Measurements from ENCODE around the gene BLTP3A.
A peak's percentile ranks its signal among the peaks of the same experiment; 100 is the strongest.
"Not testable (repeated sequence)": the region's sequence is repeated elsewhere in the genome, so short reads cannot be mapped to it uniquely, and the experiment has no call there.

BLTP3A gene

GRCh38 chr6:34791701-34792604, at the start of gene BLTP3A:
Gene BLTP3A, plus strand, starts transcription at chr6:34792083. Its CDS starts 168 bp downstream, at chr6:34792251.
- DNase-seq (ENCODE audit: low read depth, low spot score) = no peak
- no peaks in the 10 kb centered on the region for H3K27me3 ChIP-seq (ENCODE audit: insufficient read depth, insufficient read length)
- H3K4me3 ChIP-seq (ENCODE audit: insufficient read length, low read depth) = peak within 1 kb of the TSS; percentile 79
- no peaks in the 10 kb centered on the region for H3K36me3 ChIP-seq (ENCODE audit: insufficient read depth, insufficient read length, low read length)
- no peak for TF ChIP-seq YY1 (IDR thresholded peaks at IDR 0.05; ENCODE audit: insufficient read depth, insufficient read length)
- TF ChIP-seq ZNF274 (IDR thresholded peaks at IDR 0.05; ENCODE audit: low read depth, low read length) = no peak
- no peak for TF ChIP-seq SUZ12 (IDR thresholded peaks at IDR 0.05; ENCODE audit: extremely low read depth, insufficient read depth, insufficient read length)
- H3K9ac ChIP-seq (ENCODE audit: insufficient read length, low read depth) = peak within 1 kb of the TSS; percentile 87
- no peaks in the 10 kb centered on the region for H3K4me1 ChIP-seq (ENCODE audit: insufficient read depth, insufficient read length)
- no peaks in the 10 kb centered on the region for H3K9me3 ChIP-seq (ENCODE audit: insufficient read depth, low read length)

- H3K9me3 ChIP-seq (ENCODE audit: insufficient read depth, low read length) = no peaks in the 10 kb centered on the region
- no peaks in the 10 kb centered on the region for H3K36me3 ChIP-seq (ENCODE audit: insufficient read depth, insufficient read length, low read length)
- H3K4me1 ChIP-seq (ENCODE audit: insufficient read depth, insufficient read length) = no peaks in the 10 kb centered on the region
- no peaks in the 10 kb centered on the region for H3K27me3 ChIP-seq (ENCODE audit: insufficient read depth, insufficient read length)
- DNase-seq (ENCODE audit: low read depth, low spot score) = no peak
- TF ChIP-seq YY1 (IDR thresholded peaks at IDR 0.05; ENCODE audit: insufficient read depth, insufficient read length) = no peak
- TF ChIP-seq ZNF274 (IDR thresholded peaks at IDR 0.05; ENCODE audit: low read depth, low read length) = no peak
- no peak for TF ChIP-seq SUZ12 (IDR thresholded peaks at IDR 0.05; ENCODE audit: extremely low read depth, insufficient read depth, insufficient read length)
- no peak overlapping the region for H3K4me3 ChIP-seq (ENCODE audit: insufficient read length, low read depth)
- H3K9ac ChIP-seq (ENCODE audit: insufficient read length, low read depth) = no peak overlapping the region
These were observed 49.8 kb upstream of the BLTP3A start for GRCh38 chr6:34742094-34742493.

GRCh38 chr6:34743625-34744293, 48.1 kb upstream of the BLTP3A start:
- no peak overlapping the region for H3K9ac ChIP-seq (ENCODE audit: insufficient read length, low read depth)
- H3K36me3 ChIP-seq (ENCODE audit: insufficient read depth, insufficient read length, low read length) = no peaks in the 10 kb centered on the region
- no peak for DNase-seq (ENCODE audit: low read depth, low spot score)
- TF ChIP-seq SUZ12 (IDR thresholded peaks at IDR 0.05; ENCODE audit: extremely low read depth, insufficient read depth, insufficient read length) (no peak), YY1 (IDR thresholded peaks at IDR 0.05; ENCODE audit: insufficient read depth, insufficient read length) (no peak), ZNF274 (IDR thresholded peaks at IDR 0.05; ENCODE audit: low read depth, low read length) (no peak)
- H3K27me3 ChIP-seq (ENCODE audit: insufficient read depth, insufficient read length) = no peaks in the 10 kb centered on the region
- no peak overlapping the region for H3K4me3 ChIP-seq (ENCODE audit: insufficient read length, low read depth)
- no peaks in the 10 kb centered on the region for H3K4me1 ChIP-seq (ENCODE audit: insufficient read depth, insufficient read length)
- H3K9me3 ChIP-seq (ENCODE audit: insufficient read depth, low read length) = no peaks in the 10 kb centered on the region

GRCh38 chr6:34744294-34744647, 47.6 kb upstream of the BLTP3A start:
- not testable (repeated sequence) for H3K9ac ChIP-seq (ENCODE audit: insufficient read length, low read depth); H3K9me3 ChIP-seq (ENCODE audit: insufficient read depth, low read length); H3K36me3 ChIP-seq (ENCODE audit: insufficient read depth, insufficient read length, low read length); H3K4me3 ChIP-seq (ENCODE audit: insufficient read length, low read depth); H3K27me3 ChIP-seq (ENCODE audit: insufficient read depth, insufficient read length); DNase-seq (ENCODE audit: low read depth, low spot score); H3K4me1 ChIP-seq (ENCODE audit: insufficient read depth, insufficient read length)

GRCh38 chr6:34745277-34746103, 46.4 kb upstream of the BLTP3A start:
- H3K9me3 ChIP-seq (ENCODE audit: insufficient read depth, low read length) = no peaks in the 10 kb centered on the region
- H3K9ac ChIP-seq (ENCODE audit: insufficient read length, low read depth) = no peak overlapping the region
- H3K4me1 ChIP-seq (ENCODE audit: insufficient read depth, insufficient read length) = no peaks in the 10 kb centered on the region
- H3K36me3 ChIP-seq (ENCODE audit: insufficient read depth, insufficient read length, low read length) = no peaks in the 10 kb centered on the region
- H3K4me3 ChIP-seq (ENCODE audit: insufficient read length, low read depth) = no peak overlapping the region
- TF ChIP-seq YY1 (IDR thresholded peaks at IDR 0.05; ENCODE audit: insufficient read depth, insufficient read length) = no peak
- TF ChIP-seq ZNF274 (IDR thresholded peaks at IDR 0.05; ENCODE audit: low read depth, low read length) = no peak
- TF ChIP-seq SUZ12 (IDR thresholded peaks at IDR 0.05; ENCODE audit: extremely low read depth, insufficient read depth, insufficient read length) = no peak
- H3K27me3 ChIP-seq (ENCODE audit: insufficient read depth, insufficient read length) = no peaks in the 10 kb centered on the region
- DNase-seq (ENCODE audit: low read depth, low spot score) = no peak

GRCh38 chr6:34746104-34746846, 45.6 kb upstream of the BLTP3A start:
- Histone ChIP-seq H3K4me3 (ENCODE audit: insufficient read length, low read depth) (no peak overlapping the region), H3K27me3 (ENCODE audit: insufficient read depth, insufficient read length) (no peaks in the 10 kb centered on the region), H3K9ac (ENCODE audit: insufficient read length, low read depth) (no peak overlapping the region), H3K36me3 (ENCODE audit: insufficient read depth, insufficient read length, low read length) (no peaks in the 10 kb centered on the region), H3K4me1 (ENCODE audit: insufficient read depth, insufficient read length) (no peaks in the 10 kb centered on the region), H3K9me3 (ENCODE audit: insufficient read depth, low read length) (no peaks in the 10 kb centered on the region)
- no peak for DNase-seq (ENCODE audit: low read depth, low spot score)
- TF ChIP-seq YY1 (IDR thresholded peaks at IDR 0.05; ENCODE audit: insufficient read depth, insufficient read length) (no peak), ZNF274 (IDR thresholded peaks at IDR 0.05; ENCODE audit: low read depth, low read length) (no peak)
